Kasumi-1 (cell line): ENCODE data around the gene CORO6.
"Not testable (repeated sequence)": the region's sequence is repeated elsewhere in the genome, so short reads cannot be mapped to it uniquely, and the experiment has no call there.

Experiments used
- DNase-seq, 2 experiments: peaks; one replicate each; lab custom pipeline; 2025; lab: John Stamatoyannopoulos, UW

Gene CORO6

GRCh38 chr17:29622337-29623282 lies at the start of gene CORO6:
CORO6 (minus strand) TSS chr17:29622912; CDS start chr17:29621421, 1,491 bp downstream.
- peak; percentile 23 to 30 for DNase-seq

- DNase-seq, result no peak
These were observed 48.9 kb upstream of the CORO6 start for GRCh38 chr17:29671661-29672060.

- DNase-seq, result no peak
These were observed 46.6 kb upstream of the CORO6 start for GRCh38 chr17:29669266-29669665.

DNA sequence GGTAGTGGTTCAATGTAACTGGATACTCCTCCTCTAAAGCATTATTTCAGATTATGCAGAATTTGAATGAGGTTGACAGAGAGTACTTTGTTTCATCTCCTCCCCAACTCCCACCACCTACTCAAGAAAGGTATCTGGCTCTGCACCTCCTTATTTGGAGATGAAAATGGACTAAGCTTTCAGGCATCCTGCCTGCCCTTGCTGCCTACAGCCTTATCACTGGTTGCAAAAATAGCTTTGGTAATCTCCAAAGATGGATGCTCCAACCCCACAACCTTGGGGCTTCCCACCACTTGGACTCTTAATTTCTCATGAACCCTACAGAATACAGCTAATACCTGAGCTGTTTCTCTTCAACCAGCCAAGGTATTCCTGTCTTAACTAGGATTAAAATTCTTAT lies 45.3 kb upstream of the CORO6 start:
- DNase-seq, result no peak

DNA sequence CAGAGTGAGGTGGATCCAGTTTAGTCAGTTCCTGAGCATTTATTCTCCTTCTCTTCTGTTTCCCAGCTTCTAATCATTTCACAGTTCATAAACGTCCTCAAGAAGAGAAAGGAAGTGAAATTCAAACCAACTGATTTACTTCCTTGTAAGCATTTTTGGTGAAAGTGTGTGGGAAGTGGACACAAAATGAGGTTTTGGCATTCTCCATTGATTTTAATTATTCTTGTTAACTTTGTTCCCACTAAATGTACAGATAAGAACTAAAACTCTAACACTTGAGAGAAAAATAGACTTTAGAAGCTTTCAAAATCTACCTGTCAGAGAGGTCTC lies 42.7 kb upstream of the CORO6 start:
- DNase-seq, result no peak

GRCh38 chr17:29664743-29665480 lies 42.2 kb upstream of the CORO6 start:
- no peak for DNase-seq

DNA sequence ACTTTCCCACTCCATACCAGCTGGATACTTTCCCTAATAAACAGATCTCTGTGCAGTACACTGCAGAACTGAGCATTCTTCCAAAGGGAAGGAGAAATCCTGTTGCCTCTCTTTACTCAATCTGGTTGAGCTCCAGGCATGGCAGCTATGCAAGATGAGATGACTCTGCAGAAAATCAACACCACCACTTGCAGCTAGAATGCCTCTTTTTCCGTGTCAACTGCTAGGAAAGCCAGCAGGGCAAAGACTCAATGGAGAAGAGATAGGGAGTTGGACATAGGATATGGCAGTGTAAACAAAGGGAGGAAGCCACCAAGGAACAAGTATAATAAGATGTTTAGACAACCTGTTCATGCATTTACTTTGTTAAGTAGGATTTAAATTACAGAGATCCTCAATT lies 40.4 kb upstream of the CORO6 start:
- no peak for DNase-seq

DNA sequence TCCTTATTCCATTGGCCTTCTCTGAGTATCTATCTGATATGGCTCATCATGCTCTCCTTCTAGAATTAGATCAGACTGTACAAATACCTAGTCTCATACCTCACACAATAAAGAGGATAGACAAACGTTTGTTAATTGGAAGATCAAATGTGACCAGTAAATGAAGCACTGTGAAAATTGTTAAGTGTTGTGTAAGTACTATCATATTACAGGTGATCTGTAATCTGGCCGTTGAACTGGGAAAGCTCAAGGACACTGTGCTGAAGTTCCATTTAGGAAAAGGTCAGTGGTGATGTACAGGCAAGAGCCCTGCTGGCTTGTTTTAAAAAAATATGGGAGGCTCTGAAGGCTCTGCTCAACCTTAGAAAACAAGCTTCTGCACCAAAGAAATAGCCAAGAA lies 38.5 kb upstream of the CORO6 start:
- no peak for DNase-seq

- DNase-seq, result peak; percentile 7 to 15
These were observed 36.4 kb upstream of the CORO6 start for GRCh38 chr17:29659155-29659554.

DNA sequence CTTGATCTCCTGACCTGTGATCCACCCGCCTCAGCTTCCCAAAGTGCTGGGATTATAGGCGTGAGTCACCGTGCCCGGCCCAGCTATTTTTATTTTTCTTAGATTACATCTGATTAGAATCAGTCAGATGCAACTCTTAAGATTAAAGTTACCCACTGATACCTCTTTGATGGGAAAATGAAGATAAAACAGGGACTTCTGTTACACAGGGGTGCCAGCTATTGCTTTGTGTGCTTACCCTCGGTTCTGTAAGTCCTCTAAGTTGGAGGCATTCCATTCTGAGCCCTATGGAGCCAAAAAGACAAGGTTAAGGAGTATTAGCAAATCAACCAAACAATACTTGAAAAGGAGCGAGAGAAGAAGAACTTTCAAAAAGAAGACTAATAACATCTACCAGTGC lies 32.6 kb upstream of the CORO6 start:
- DNase-seq, result no peak

DNA sequence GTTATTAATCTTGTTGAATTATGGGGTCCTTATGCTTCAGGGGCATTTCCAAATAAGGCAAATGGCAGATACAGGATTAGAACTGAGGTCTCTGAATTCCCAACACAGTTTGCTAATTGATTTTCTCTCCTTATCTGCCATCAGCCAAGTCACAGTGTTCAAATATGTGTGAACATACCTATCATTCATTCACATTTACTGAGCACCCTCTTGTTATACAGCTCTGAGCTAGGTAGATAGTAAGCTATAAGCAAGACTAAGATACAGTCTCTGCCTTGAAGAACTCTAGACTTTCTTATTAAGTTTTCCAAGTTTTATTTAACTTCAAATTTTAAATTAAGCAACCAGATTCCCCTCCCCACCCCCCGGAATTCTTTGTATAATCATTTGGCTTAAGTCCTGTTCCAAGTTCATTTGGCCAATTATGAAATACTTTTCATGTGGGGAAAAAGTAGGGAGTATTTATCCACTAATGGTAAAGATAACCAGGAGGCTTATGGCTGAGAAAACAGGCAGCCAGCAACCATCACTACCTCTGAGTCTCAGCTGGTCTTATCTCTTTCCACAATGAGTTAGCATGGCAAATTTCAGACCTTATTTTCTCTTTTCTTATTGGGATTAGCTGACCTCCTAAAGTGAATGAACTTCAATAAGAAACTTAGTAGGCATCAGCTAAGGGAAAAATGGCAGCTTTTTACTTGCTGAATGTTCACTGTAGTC lies 31.4 kb upstream of the CORO6 start:
- no peak for DNase-seq

DNA sequence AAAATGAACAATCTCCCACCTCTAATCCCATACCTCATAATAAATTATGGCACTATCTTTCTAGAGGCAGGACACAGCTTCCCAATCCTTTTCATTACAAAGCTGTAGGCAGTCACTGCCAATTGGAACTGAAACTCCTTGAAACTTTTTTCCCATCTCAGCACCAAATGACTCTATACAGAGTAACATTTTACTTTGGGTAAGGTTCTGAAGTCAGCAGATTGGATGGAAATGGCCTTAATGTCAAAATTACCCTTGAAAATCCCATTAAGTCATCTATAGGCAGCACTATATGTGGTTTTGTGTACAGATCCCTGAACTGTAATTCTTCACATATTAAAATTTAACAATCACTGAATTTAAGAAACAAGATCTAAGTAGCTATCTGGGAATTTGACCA lies 30.3 kb upstream of the CORO6 start:
- no peak for DNase-seq

DNA sequence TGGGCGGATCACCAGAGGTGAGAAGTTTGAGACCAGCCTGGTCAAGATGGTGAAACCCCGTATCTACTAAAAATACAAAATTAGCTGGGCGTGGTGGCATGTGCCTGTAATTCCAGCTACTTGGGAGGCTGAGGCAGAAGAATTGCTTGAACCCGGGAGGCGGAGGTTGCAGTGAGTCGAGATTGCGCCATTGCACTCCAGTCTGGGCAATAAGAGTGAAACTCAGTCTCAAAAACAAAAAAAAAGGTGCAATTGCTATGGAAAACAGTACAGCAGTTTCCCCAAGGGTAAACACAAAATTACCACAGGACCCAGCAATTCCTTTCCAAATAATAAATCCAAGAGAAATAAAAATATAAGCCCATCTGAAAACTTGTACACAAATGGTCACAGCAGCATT lies 29.2 kb upstream of the CORO6 start:
- DNase-seq, result not testable (repeated sequence)

DNA sequence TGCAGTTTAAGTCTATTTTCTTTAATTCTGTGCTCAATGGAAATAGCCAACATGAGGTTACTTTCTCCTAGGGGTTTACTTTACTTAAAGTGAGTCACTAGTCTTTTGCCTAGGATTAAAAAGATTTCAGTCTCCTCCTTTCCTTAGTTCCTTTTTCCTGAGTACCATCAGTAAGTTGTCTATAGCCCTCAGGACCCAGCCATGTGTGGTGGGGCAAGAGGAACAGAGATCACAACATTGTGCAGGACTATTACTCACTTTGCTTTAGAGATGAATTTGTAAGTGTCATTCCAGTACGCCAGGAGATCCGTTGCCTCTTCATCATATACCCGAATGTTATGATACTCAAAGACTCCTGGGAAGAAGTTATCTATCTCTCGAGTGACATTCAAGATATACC lies 27.7 kb upstream of the CORO6 start:
- peak in 1 of 2 experiments; percentile 16 for DNase-seq

DNA sequence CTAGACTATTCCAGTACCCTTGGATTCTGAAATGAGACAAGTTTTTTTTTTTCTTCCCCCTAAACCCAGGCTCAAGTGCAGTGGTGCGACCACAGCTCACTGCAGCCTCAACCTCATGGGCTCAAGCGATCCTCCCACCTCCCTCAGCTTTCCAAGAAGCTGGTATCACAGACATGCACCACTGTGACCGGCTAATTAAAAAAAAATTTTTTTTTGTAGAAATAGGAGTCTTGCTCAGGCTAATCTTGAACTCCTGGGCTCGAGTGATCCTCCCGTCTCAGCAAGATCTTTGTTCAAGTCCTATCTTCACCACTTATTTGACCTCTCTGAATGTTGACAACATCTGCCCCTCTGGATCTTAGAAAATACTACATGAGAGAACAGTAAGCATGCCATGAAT lies 26.6 kb upstream of the CORO6 start:
- no peak for DNase-seq

DNA sequence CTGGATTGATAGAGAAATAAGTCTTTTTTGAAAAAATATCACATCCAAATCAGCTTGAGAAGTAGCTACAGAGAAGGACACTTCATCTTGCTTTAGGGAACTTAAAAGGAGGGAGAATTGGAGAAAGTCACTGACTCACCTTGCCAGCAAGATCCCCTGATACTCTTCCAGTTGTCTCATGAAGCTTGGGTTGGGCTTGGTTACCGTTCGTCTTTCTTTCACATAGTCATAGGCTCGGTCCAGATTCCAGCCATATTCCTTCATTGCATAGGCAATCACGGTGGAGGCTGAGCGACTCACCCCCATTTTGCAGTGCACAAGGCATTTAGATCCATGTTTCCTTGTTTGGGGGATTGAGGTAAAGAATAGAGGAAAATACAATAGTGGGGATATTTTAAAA lies 25.3 kb upstream of the CORO6 start:
- no peak for DNase-seq

- no peak for DNase-seq
These were observed 22.9 kb upstream of the CORO6 start for GRCh38 chr17:29645515-29646051.

DNA sequence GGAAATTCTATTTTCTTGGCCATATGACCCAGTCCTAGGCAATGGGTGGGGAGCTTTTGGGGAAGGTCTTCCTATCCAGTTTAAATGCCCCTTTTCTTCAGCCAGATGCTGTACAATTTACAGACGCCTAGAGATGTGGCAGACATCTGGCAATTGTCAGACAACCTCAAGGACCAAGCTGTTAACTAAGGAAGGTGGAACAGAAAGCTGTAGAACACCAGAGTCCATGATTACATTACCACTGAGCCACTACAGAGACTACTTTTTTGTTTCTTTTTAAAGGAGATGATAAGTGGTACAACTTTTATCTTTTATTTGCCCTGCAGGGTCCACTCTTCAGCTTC lies 21.1 kb upstream of the CORO6 start:
- no peak for DNase-seq

GRCh38 chr17:29642171-29642611 lies 19.5 kb upstream of the CORO6 start:
- DNase-seq, result no peak

DNA sequence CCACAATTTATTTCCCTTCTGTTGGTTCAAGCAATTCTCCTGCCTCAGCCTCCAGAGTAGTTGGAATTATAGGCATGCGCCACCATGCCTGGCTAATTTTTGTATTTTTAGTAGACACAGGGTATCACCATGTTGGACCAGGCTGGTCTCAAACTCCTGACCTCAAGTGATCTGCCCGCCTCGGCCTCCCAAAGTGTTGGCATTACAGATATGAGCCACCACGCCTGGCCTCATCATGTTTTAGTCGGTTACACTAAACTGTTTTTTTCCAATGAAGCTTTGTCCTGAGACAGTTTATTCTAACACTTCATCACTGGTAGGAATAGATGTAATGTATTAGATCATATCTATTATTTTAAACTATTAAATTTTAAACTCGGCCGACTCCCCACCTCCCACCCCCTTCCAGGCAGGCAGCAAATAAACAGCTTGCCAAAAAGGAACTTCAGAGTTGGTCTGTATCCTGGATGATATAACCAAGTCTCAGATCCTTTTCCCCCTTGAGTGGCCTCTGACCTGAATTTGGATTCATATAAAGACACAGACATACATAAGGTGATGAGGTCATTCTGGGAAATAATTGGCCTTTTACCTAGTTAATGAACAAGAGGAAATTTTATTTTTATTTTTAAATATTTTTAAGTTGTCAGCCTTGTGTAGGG lies 18.4 kb upstream of the CORO6 start:
- DNase-seq, result no peak

GRCh38 chr17:29640413-29640812 lies 17.7 kb upstream of the CORO6 start:
- DNase-seq, result no peak

- no peak for DNase-seq
These were observed 11.2 kb upstream of the CORO6 start for GRCh38 chr17:29633886-29634285.
